HEK293T (cell line): Measurements from ENCODE around the gene CDYL2.

Experiments
- BHLHE40 ChIP-seq: fragments of 450-650 bp; IDR thresholded peaks from 2 replicates; pipeline ENCODE4 v1.6.1; 2016; ENCODE audit warnings: mild to moderate bottlenecking, moderate library complexity, borderline replicate concordance
- CTBP1 ChIP-seq: fragments of 450-650 bp; IDR thresholded peaks from 2 replicates; pipeline ENCODE4 v1.6.1; 2016; ENCODE audit warnings: borderline replicate concordance
- ELF4 ChIP-seq: fragments of 450-650 bp; IDR thresholded peaks from 2 replicates; pipeline ENCODE4 v1.6.1; 2017; ENCODE audit warnings: antibody characterized with exemption
- FOXA1 ChIP-seq: fragments of 450-650 bp; IDR thresholded peaks from 2 replicates; pipeline ENCODE4 v1.6.1; 2016; ENCODE audit warnings: mild to moderate bottlenecking
- FOXK2 ChIP-seq: fragments of 450-650 bp; IDR thresholded peaks from 2 replicates; pipeline ENCODE4 v1.6.1; 2016; ENCODE audit warnings: mild to moderate bottlenecking
- L3MBTL2 ChIP-seq: fragments of 450-650 bp; conservative IDR thresholded peaks from 2 replicates; pipeline ENCODE4 v1.6.1; 2016; ENCODE audit warnings: mild to moderate bottlenecking
- LEF1 ChIP-seq: fragments of 450-650 bp; IDR thresholded peaks from 2 replicates; pipeline ENCODE4 v1.6.1; 2017; ENCODE audit warnings: mild to moderate bottlenecking, borderline replicate concordance
- SP1 ChIP-seq: fragments of 450-650 bp; IDR thresholded peaks from 2 replicates; pipeline ENCODE4 v1.6.1; 2017
- SUZ12 ChIP-seq: fragments of 450-650 bp; IDR thresholded peaks from 2 replicates; pipeline ENCODE4 v1.6.1; 2016; ENCODE audit warnings: mild to moderate bottlenecking
- TARDBP ChIP-seq: fragments of 450-650 bp; IDR thresholded peaks from 2 replicates; pipeline ENCODE4 v1.6.1; 2016
- TF ChIP-seq, protein P1 (sequence below): fragments of 450-650 bp; IDR thresholded peaks from 2 replicates; pipeline ENCODE4 v1.6.1; 2016

GRCh38 chr16:80631581-80631980, 172.8 kb downstream of the CDYL2 start:
- no peak for TF ChIP-seq CTBP1
- TF ChIP-seq, protein P1, sequence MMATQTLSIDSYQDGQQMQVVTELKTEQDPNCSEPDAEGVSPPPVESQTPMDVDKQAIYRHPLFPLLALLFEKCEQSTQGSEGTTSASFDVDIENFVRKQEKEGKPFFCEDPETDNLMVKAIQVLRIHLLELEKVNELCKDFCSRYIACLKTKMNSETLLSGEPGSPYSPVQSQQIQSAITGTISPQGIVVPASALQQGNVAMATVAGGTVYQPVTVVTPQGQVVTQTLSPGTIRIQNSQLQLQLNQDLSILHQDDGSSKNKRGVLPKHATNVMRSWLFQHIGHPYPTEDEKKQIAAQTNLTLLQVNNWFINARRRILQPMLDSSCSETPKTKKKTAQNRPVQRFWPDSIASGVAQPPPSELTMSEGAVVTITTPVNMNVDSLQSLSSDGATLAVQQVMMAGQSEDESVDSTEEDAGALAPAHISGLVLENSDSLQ, result no peak
- no peak for TF ChIP-seq BHLHE40
- TF ChIP-seq L3MBTL2, result no peak
- no peak for TF ChIP-seq SUZ12
- no peak for TF ChIP-seq FOXK2
- no peak for TF ChIP-seq TARDBP
- TF ChIP-seq SP1, result no peak
- no peak for TF ChIP-seq ELF4
- TF ChIP-seq FOXA1, result no peak
- TF ChIP-seq LEF1, result no peak
